HL-60 (cell line): Measurements from ENCODE around the gene WDR7.

Source experiments
- CTCF ChIP-seq: IDR thresholded peaks from one replicate; pipeline ENCODE4 v1.5.1; 2011; ENCODE audit warnings: low read length, control low read depth, inconsistent platforms; ENCODE audit not compliant: insufficient read depth
- GABPA ChIP-seq: IDR thresholded peaks from 2 replicates; pipeline ENCODE4 v1.6.1; 2012; ENCODE audit warnings: low read depth
- POLR2AphosphoS5 ChIP-seq: IDR thresholded peaks from 2 replicates; pipeline ENCODE4 v1.6.1; 2012; ENCODE audit warnings: low read depth
- REST ChIP-seq: IDR thresholded peaks from 2 replicates; pipeline ENCODE4 v1.6.1; 2012; ENCODE audit warnings: low read depth; ENCODE audit not compliant: insufficient replicate concordance
- SPI1 ChIP-seq: IDR thresholded peaks from 2 replicates; pipeline ENCODE4 v1.6.1; 2012; ENCODE audit warnings: low read depth, mild to moderate bottlenecking, borderline replicate concordance

DNA sequence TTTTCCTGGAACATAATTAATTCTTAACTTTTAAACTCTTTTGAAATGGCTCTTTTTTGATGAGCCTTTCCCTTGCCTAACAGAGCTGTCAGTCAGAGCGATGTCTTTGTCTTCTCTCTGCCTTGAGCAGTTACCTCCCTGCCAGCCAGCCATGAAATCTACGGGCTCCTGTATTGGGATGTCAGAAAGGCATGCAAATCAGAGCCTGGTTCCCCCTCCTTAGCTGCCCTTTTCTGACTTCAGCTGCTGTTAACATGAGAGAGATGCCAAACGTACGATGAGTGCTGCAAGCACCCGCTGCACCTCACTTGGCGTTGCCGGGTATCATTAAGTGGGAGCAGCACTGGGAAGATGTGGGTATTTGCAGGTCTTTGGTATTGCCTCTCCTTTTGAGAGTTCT lies 364.3 kb downstream of the WDR7 start:
- no peak for TF ChIP-seq REST
- no peak for TF ChIP-seq CTCF
- TF ChIP-seq POLR2AphosphoS5 = no peak
- TF ChIP-seq SPI1 = no peak
- no peak for TF ChIP-seq GABPA
